ENCODE data around the gene CCL7.
"Not testable (repeated sequence)": the region's sequence is repeated elsewhere in the genome, so short reads cannot be mapped to it uniquely, and the experiment has no call there.

Gene CCL7

DNA sequence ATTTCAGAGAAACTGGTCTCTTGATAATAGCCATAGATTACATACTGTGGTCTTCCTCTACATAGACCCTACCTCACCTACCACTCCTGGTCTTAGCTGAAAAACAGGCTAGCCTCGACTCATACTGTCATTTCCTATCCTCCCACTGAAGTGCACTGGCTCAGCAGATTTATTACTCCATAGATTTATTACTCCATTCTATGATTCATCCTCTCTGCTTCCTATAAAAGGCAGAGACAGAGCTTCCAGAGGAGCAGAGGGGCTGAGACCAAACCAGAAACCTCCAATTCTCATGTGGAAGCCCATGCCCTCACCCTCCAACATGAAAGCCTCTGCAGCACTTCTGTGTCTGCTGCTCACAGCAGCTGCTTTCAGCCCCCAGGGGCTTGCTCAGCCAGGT is at the start of gene CCL7:
Gene CCL7, plus strand, starts transcription at position 253 of the 400 bp plus-strand sequence. Its CDS starts 70 bp downstream, at position 323.
- DNase-seq (ENCODE audit: low read depth in 2 of 3, low spot score in 1 of 3) = no peak

DNA sequence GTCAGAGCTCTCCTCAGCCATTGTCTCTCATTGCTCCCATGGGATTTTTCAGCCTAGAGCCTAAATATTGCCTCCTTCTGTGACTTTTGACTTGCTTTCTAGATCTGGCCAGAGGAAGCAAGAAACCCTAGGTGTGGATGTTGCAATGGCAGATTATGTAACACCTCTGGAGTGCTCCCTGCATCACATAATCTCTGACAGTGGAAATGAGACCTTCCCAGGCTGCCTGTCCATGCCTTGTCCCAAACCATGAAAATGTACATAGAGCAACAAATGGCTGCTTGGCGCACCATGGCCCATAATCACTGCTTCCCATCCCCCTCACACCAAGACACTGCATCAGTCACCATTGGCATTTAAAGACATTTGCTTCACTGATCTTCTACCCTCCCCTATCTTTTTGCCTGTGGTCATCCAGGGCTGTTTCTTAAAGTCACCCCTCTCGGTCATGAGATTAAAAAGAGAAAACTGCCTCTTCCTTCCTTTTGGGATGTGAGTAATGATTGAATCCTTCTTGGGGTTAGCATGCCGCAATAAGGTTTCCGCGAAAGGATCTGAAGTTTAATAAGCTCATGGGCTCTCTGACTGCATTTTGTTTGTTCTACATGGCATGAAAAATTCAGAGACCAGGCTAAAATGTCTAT is 49.1 kb upstream of the CCL7 start:
- no peak for DNase-seq (ENCODE audit: low read depth in 2 of 3, low spot score in 1 of 3)

DNA sequence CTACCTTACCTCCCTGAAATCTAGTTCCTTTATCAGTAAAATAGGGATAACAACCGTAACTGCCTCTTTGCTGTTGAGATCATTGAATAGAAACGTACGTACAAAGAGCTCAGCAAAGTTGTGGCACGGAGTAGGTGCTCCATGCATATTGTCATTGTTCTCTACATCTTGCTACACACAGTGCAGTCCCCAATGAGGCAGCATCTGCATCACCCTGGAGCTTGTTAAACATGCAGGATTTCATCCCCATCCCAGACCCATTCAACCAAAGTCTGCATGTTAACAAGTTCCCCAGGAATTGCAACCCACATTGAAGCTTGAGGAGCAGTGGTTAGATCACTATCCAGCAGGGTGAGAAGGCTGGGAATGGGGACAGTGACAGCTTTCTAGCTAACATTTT is 48.6 kb upstream of the CCL7 start:
- no peak for DNase-seq (ENCODE audit: low read depth in 2 of 3, low spot score in 1 of 3)

DNA sequence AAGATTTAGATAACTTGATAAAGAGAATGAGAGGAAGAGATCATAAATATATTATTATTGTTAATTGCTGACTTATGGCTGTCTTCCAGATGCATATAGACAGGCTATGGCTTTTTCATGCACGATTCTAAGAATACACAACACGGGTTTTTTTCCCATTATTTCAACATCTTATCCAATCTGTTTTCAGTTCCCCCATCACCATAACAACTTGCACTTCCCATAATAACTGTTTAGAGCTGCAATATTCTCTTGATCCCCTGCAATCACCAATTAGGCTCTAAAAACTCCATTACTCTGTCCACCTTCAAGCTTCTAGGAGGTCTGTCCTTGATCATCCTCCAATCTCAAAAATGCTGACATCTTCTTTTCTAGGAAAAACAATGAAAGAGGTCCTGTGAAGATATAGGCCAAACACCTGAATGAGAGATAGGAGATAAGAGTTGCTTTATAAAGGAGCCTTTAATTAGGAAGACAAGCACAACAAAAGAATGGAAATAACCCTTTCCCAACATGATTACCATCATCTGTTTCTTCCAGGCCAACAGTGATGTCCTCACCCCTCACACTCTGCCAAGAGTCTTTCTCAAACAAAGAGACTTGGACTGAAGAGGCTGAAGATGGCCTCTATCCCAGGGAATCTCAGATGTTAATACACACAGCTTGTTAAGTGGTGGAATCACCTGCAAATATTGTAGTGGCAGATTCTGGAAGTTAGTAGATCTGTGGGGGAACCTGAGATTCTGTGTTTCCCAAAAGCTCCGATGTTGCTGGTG is 47.1 kb upstream of the CCL7 start:
- no peak for DNase-seq (ENCODE audit: low read depth in 2 of 3, low spot score in 1 of 3)

DNA sequence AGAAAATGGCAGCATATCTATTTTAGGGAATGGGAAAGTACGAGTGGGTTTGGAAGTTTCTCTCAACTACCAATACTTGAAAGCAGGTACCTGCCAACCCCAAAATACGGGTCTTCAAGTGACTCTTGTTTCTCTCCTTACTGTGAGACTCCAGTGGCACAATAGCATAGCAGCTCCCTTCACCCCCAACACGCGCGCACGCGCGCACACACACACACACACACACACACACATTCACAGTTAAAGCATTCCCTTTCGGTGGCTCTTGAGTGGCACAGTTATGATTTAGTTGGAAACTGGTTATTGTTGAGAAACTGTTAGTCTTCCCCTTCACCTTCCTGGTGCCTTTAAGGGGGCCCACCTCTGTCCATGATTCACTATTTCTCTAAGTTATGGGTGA is 45.0 kb upstream of the CCL7 start:
- DNase-seq (ENCODE audit: low read depth in 2 of 3, low spot score in 1 of 3) = no peak

DNA sequence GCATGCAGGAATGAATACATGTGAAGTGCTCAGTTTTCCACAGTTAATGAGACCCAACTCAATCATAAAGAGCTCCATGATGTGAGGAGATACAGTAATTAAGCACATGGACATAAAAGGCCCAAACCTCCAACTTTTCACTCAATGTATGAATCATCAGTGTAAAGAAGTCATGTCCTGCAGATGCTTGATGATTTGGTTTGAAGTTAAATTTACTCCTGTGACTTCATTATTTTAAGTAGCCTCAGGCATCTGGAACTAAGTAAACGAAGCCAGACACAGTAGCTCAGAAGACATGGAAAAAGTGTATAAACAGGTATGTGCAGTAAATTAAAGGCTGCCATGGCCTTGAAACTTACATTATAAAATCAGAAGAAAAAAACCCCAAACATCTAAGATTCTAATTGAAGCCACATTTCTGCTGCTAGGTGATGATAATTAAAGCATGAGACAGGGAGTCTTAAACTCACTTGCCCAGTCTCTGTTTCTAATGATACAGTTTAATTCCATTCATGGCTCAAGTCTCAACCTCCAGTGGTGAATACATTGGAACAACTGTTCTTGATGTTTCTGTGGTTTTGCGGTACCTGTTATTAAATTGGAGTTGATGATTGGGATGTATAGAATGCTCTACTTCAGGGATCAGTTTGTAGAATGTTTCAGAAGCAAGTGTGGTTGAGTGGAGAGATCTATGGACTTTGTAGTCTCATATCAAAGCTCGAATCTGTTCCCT is 43.8 kb upstream of the CCL7 start:
- no peak for DNase-seq (ENCODE audit: low read depth in 2 of 3, low spot score in 1 of 3)

DNA sequence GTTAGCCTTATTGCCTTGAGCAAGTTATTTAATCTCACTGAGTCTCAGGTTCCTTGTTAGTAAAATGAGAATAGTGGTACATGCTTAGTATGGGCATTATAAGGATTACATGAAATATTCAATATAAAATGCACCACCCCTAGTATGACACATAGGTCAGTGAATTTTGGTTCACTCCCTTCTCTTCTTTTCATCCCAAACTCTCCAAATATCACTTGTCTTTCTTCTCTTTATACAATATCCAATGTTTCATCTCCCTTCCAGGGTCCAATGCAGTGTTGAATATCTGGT is 43.3 kb upstream of the CCL7 start:
- DNase-seq (ENCODE audit: low read depth in 2 of 3, low spot score in 1 of 3) = no peak

DNA sequence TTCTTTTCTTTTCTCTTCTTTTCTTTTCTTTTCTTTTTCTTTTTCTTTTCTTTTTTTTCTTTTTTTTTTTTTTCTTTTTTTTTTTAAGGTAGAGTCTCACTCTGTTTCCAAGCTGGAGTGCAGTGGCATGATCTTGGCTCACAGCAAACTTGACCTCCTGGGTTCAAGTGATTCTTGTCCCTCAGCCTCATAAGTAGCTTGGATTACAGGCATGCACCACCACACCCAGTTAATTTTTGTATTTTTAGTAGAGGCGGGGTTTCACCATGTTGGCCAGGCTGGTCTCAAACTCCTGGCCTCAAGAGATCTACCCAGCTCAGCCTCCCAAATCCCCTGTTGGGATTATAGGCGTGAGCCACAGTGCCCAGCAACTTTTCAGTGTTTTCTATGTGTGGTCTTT is 42.7 kb upstream of the CCL7 start:
- not testable (repeated sequence) for DNase-seq (ENCODE audit: low read depth in 2 of 3, low spot score in 1 of 3)

DNA sequence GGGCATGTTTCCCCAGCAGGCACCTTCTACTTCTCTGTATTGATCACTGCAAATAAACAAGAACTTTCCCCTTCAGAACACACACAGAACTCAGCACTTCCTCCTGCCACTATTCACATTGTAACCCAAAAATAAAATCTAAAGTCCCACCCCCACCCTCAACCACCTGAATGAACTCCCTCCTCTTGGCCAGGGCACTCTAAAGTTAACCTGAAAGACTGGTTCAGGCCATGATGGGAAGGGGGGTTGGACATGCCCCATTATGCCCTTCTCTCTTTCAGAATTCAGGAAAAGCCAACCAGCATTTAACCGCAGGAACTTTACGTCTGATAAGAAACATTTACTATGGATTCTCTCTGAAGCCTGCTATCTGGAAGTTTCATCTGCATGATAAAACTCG is 42.3 kb upstream of the CCL7 start:
- DNase-seq (ENCODE audit: low read depth in 2 of 3, low spot score in 1 of 3) = no peak

DNA sequence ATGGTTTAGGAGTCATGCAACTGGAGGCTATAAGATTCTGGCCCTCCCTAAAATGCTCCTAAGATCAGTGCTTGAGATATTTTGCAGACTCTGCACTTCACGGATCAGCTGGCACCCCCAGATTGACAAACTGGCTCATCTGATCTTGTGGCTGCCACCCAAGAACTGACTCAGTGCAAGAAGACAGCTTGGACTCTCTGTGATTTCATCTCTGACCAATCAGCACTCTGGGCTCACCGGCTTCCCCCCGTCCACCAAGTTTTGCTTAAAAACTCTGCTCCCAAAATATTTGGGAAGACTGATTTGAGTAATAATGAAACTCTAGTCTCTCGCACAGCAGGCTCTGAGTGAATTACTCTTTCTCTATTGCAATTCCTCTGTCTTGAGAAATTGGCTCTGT is 41.2 kb upstream of the CCL7 start:
- no peak for DNase-seq (ENCODE audit: low read depth in 2 of 3, low spot score in 1 of 3)

DNA sequence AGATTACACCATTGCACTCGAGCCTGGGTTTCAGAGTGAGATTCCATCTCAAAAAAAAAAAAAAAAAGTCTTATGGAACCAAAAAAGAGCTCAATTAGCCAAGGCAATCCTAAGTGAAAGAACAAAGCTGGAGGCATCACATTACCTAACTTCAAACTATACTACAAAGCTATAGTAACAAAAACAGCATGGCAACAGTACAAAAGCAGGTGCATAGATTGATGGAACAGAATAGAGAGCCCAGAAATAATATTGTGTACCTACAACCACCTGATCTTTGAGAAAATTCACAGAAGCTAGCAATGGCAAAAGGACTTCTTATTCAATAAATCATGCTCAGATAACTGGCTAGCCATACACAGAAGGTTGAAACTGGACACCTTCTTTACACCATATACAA is 39.7 kb upstream of the CCL7 start:
- no peak for DNase-seq (ENCODE audit: low read depth in 2 of 3, low spot score in 1 of 3)

DNA sequence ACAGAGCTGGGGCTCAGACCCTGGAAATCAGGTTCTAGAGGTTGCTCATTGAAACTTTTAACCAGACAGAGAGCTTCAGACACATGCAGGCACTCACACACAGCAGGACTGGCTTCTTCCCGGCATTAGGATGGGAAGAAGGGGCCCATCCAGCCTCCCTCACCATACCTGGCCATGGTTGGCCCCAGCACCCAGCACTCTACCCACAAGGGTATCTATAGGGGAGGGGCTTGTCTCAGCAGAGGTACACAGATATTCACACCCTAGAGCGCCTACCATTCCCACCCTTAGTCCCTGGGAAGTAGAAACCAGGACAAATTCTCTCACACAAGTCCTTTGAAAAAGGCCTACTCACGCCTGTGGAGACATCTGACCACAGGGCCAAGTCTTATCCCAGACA is 35.4 kb upstream of the CCL7 start:
- no peak for DNase-seq (ENCODE audit: low read depth in 2 of 3, low spot score in 1 of 3)

DNA sequence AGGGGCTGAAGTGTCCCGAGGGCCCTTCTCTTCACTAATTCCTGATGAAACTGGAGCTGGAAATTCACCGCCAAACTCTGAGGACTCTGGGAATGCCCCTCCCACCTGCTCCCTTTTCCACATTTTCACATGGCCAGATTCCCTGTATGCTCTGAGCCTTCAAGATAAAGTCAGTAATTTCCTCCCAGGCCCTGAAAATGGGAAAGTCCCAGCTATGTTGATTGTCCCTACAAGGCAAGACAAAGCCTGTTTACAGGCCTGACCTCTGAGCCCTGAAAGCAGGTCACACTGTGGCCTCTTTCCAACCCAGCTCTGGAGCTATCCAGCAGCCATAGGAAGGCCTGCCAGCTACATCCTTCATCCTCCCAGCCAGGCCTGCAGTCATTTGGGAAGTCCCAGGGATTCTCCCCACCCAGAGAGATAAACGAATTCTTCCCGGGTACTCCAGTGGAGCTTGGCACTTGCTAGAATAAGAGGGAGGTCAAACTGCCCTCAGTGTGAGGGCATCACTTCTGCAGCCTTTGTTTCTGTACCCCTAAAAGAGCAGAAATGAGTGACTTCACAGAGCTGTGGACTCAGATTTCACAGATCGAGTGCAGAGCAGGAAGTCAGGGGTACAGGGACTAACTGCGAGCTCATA is 34.5 kb upstream of the CCL7 start:
- no peak for DNase-seq (ENCODE audit: low read depth in 2 of 3, low spot score in 1 of 3)

DNA sequence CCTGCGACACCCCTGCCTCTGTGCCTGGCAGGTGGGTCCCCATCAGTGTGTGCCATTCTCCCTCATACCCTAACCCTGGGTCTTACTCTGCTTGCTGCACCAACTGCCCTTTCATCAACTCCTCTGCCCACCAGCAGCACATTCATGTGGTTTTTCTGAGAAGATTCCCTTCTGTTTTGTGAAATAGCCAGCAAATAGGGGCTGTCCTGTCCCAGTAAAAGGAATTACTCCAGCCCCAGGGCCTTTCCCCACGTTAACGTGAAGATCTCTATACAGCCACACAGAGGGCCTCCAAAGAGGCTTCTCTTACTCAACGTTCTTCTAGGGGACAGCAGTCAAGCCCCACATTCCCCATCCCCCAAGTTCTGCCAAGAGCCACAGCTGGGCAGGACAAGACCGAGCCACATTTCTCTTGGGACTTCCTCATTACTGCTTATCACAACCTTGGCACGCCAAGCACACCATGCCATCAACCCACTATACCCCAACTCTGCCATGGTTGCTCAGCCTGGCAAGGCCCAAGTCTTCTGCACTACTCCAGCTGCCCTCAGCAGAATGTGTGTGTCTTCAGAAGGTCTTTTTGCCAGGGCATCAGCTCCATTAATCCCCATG is 33.6 kb upstream of the CCL7 start:
- DNase-seq (ENCODE audit: low read depth in 2 of 3, low spot score in 1 of 3) = no peak

DNA sequence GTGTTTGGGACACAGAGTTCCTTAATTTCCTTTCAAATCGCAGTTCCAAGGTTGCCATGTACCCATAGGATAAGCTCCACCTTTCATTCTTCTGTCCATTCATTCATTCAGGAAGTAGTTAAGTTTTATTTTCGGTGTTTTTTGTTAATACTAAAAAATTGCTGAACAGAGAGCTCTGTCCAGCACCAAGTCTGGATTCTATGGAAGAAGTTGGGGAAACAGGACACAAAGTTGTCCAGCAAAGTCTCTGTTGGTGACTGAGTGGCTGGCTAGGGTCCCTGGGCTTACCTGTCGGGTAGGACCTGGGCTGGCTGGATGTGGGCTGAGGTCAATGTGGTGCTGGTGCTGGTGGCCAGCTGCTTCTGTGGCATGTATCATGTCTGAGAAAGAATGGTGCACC is 32.6 kb upstream of the CCL7 start:
- DNase-seq (ENCODE audit: low read depth in 2 of 3, low spot score in 1 of 3) = no peak

DNA sequence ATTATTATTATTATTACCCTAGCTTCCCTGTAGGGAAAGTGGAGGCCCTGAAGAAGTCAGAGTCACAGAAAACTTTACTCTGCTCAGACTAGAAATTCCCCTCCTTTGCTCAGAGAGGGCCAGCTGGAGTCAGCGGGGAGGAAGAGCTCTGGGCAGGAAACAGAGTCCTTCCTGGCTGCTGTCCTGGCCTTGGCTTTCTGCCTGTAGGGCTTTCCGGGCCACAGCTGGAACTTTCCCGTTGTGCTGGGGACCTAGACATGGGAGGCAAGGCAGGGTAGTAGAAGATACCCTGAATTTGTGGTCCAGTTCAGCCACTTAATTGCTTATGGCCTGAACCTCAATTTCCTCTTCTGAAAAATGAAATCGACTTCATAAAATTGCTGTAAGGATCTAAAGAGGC is 29.0 kb upstream of the CCL7 start:
- no peak for DNase-seq (ENCODE audit: low read depth in 2 of 3, low spot score in 1 of 3)

DNA sequence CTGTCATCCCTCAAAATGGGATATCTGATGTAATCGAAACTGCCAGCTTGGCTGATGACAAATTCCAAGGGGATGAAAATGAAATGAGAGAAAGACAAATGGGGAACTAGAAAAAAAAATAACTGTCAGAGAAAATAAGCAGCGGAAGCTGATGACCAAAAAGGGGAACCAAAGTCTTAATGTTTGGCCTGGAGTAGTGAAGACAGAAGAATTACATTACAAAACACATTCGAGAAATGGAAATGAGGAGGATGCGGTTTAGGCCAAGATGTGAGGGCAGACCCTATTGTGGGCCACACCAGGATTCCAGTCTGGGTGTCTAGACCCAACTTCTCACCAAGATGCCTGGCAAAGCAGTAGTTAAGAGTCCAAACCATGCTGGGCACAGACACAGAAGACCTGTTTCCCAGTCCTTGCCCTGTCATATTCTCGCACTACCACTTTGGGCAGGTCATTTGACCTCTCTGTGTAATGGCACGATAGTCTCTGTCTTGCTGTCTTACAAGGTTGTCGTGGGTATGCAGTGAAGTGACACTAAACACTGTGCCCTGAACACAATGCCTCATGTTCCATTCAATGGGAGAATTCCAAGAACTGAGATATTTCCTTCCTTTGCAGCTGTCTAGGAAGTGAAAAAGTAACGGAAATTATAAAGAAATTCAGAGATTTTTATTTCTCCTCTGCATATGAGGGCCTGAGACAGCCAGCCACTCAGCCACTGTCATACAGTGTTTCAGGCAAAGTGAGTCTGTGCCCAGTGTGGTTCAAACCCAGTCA is 27.2 kb upstream of the CCL7 start:
- DNase-seq (ENCODE audit: low read depth in 2 of 3, low spot score in 1 of 3) = no peak

DNA sequence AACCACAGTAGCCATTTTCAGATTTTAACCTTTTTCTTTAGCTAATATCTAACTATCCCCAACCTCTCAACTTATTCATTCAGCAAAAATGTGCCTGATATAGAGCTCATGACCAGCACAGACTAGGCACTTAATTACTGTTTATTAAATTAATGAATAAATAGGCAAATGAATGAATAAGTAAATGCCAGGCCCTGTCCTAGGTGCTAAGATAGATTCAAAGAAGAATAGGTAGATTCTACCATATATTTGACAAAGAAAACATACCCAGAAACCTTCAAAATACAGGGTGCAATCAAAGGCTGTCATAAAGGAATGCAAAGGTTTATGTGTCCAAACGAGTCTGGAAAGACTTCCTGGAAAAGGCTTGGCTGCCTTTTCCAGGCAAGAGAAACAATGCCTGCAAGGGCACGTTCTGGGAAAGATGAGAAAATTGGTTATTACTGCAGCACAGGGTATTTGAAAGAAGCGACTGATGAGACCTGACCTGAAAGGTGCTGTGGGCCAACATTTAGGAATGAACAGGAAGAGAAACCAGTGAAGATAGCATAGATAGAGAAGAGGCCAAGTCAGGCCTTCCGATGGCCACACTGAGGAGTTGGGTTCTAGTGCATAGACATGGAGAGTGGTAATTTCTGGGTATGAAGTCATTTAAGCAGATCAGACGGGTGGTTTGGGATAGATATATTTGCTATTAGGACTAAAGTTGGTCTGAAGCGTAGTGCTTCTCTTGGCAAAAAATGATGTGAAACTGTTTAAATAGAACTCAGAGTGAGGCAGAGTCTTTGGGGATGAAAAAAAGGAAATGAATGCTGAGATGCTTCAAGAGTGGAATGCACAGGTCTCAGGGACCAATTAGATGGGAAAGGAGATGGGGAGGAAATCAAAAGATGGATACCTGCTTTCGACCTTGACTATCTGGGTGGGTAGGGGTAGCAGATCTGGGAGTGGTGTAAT is 26.4 kb upstream of the CCL7 start:
- DNase-seq (ENCODE audit: low read depth in 2 of 3, low spot score in 1 of 3) = no peak

DNA sequence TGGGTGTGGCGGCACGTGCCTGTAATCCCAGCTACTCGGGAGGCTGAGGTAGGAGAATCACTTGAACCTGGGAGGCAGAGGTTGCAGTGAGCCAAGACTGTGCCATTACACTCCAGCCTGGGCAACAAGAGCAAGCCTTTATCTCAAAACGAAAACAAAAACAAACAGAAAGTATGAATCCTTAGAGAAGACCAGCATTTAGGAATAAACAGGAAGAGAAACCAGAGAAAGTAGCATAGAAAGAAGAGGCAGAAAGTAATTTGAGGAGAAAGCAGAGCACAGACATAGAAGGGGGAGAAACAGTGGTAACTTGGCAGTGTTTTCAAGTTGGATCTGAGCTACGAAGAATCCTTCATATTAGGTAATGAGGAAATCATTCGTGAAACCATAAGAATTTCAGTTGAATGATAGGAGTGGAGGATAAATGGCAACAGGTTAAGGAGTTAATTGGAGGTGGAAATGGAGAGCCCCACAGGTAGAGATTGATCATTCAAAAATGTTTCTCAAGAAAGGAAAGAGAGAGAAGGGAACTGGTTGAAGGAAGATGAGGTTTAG is 24.6 kb upstream of the CCL7 start:
- no peak for DNase-seq (ENCODE audit: low read depth in 2 of 3, low spot score in 1 of 3)

Measured in stimulated activated CD4-positive, alpha-beta T cell treated with anti-CD3 and anti-CD28 coated beads, Interleukin-12 subunit alpha, Interleukin-12 subunit beta, amount 100 ng/mL, for 48 hours (primary cell).